Kidney (tissue), 14 donors: Measurements from ENCODE around the gene HM13. TPM values are rescaled to one million over a fixed set of nuclear protein-coding genes. Genes with fewer than 3 reads are reported as not detected.

Experiments
- DNase-seq, 5 donors: peaks; one replicate each; pipeline ENCODE4 v3.0.0-alpha.2; 2013 to 2020
- FAIRE-seq: peaks from 2 replicates; lab custom pipeline; 2012; peaks lifted over from hg19 to GRCh38; lab: Jason Lieb, UNC
- H3K27ac ChIP-seq, 2 donors: one replicate each; pipeline ENCODE4 v1.7.0; 2013; ENCODE audit warnings: low read depth in 2 of 2, low read length in 2 of 2, inconsistent platforms in 1 of 2
- H3K27me3 ChIP-seq: one replicate; pipeline ENCODE4 v1.7.1; 2013; ENCODE audit warnings: low read length, inconsistent platforms; ENCODE audit not compliant: control insufficient read depth, insufficient read depth
- H3K36me3 ChIP-seq, 3 donors: one replicate each; pipeline versions ENCODE4 v1.7.0 to v1.7.1; 2013; ENCODE audit warnings: low read length in 3 of 3, control low read depth in 1 of 3, inconsistent platforms in 1 of 3; ENCODE audit not compliant: insufficient read depth in 3 of 3, control insufficient read depth in 2 of 3
- H3K4me1 ChIP-seq, 3 donors: one replicate each; pipeline versions ENCODE4 v1.7.0 to v1.7.1; 2013; ENCODE audit warnings: low read length in 3 of 3, inconsistent platforms in 1 of 3, low read depth in 1 of 3; ENCODE audit not compliant: control insufficient read depth in 2 of 3, insufficient read depth in 2 of 3
- H3K4me3 ChIP-seq, 3 donors: one replicate each; pipeline versions ENCODE4 v1.7.0 to v1.8.1; 2013; ENCODE audit warnings: low read length in 3 of 3, control low read depth in 1 of 3, inconsistent platforms in 1 of 3
- H3K9ac ChIP-seq, 3 donors: one replicate each; pipeline versions ENCODE4 v1.7.0 to v1.7.1; 2013; ENCODE audit warnings: low read length in 3 of 3, control low read depth in 1 of 3, inconsistent platforms in 1 of 3
- H3K9me3 ChIP-seq, 3 donors: one replicate each; pipeline versions ENCODE4 v1.7.0 to v1.7.1; 2013; ENCODE audit warnings: low read length in 3 of 3, control low read depth in 1 of 3, inconsistent platforms in 1 of 3; ENCODE audit not compliant: control insufficient read depth in 2 of 3, insufficient read depth in 1 of 3
- CTCF ChIP-seq: IDR thresholded peaks from 3 replicates; pipeline ENCODE4 v1.5.1; 2012; ENCODE audit warnings: mild to moderate bottlenecking, moderate library complexity, borderline replicate concordance; ENCODE audit not compliant: insufficient read depth; ENCODE audit errors: extremely low read depth
- intact Hi-C: fragments of 100-400 bp; cut with DNase I; formaldehyde crosslinking; loops from one replicate; pipeline ENCODE4 v1.11.1; 2022
- polyA plus RNA-seq: library from polyadenylated mRNA; stranded (reverse); fragments of 350-450 nt; fragmentation: Illumina TruSeq; extraction: RNeasy Lipid Tissue Mini Kit (QIAGEN cat#74804); gene quantifications from one replicate; pipeline ENCODE4 v1.2.3, GENCODE V29; 2014; ENCODE audit warnings: low read depth, low replicate concordance; ENCODE audit not compliant: insufficient read depth
- total RNA-seq: library from RNA; stranded (reverse); fragmentation: NEBNext Ultra II Directional; extraction: Animal tissue kit (Norgen Biotek cat#: 25700); gene quantifications from one replicate; pipeline ENCODE4 v1.2.1, GENCODE V29; 2021
- donor health status: control.
- donor health status: control.
- donor health status: control.
- donor health status: control.
- donor health status: control.
- donor health status: DM: yes; HTN: yes; CAD: no.
- donor health status: Normal renal cell carcinoma (clear cell type).

HM13 gene
- total and polyA plus RNA-seq, 2 donors from 2014 or later, result 154 to 174 TPM

- H3K9ac ChIP-seq, result peak overlapping the region; percentile 45 to 82 (median 73)
- intact Hi-C loops, result no loop called here
- peak overlapping the region; percentile 77 to 93 (median 81) for H3K4me3 ChIP-seq
- peak overlapping the region; percentile 81 for H3K27ac ChIP-seq
- H3K27me3 ChIP-seq, result no peaks in the 10 kb centered on the region
- H3K9me3 ChIP-seq, result no peaks in the 10 kb centered on the region
- peaks cover 0 to 8% (median 3%) of the 10 kb centered on the region in 3 donors for H3K4me1 ChIP-seq
- DNase-seq (peak; percentile 88 to 94 (median 93)), FAIRE-seq (no peak)
- TF ChIP-seq CTCF, result no peak
- peaks cover 7 to 10% (median 9%) of the 10 kb centered on the region in 3 donors for H3K36me3 ChIP-seq
These were observed 32.9 kb downstream of the HM13 start for GRCh38 chr20:31547017-31547675.

GRCh38 chr20:31547720-31548298 lies 33.6 kb downstream of the HM13 start:
- FAIRE-seq (no peak), DNase-seq (no peak)
- Histone ChIP-seq H3K9me3 (no peaks in the 10 kb centered on the region), H3K4me1 (peaks cover 0 to 8% (median 7%) of the 10 kb centered on the region in 3 donors), H3K4me3 (peak overlapping the region; percentile 77 to 93 (median 81)), H3K36me3 (peaks cover 6 to 10% (median 9%) of the 10 kb centered on the region in 3 donors), H3K9ac (peak overlapping the region in 2 of 3 donors; percentile 41 to 82), H3K27ac (peak overlapping the region in 1 of 2 donors; percentile 81), H3K27me3 (no peaks in the 10 kb centered on the region)
- no peak for TF ChIP-seq CTCF
- intact Hi-C loops, result no loop called here

- H3K4me1 ChIP-seq, result peaks cover 0 to 8% (median 7%) of the 10 kb centered on the region in 3 donors
- TF ChIP-seq CTCF, result no peak
- no peak overlapping the region for H3K4me3 ChIP-seq
- H3K9me3 ChIP-seq, result no peaks in the 10 kb centered on the region
- intact Hi-C loops, result no loop called here
- H3K27me3 ChIP-seq, result no peaks in the 10 kb centered on the region
- no peak overlapping the region for H3K9ac ChIP-seq
- DNase-seq (peak in 1 of 5 donors; percentile 56), FAIRE-seq (no peak)
- no peak overlapping the region for H3K27ac ChIP-seq
- peaks cover 9 to 10% (median 10%) of the 10 kb centered on the region in 3 donors for H3K36me3 ChIP-seq
These were observed 34.7 kb downstream of the HM13 start for GRCh38 chr20:31548820-31549512.
